ENCODE measurements around the gene SPDYE6.
"Not testable (repeated sequence)": the region's sequence is repeated elsewhere in the genome, so short reads cannot be mapped to it uniquely, and the experiment has no call there.

SPDYE6 gene

GRCh38 chr7:102317231-102318059, 38.8 kb downstream of the SPDYE6 start:
- DNase-seq (ENCODE audit: low read depth in 2 of 2): no peak

DNA sequence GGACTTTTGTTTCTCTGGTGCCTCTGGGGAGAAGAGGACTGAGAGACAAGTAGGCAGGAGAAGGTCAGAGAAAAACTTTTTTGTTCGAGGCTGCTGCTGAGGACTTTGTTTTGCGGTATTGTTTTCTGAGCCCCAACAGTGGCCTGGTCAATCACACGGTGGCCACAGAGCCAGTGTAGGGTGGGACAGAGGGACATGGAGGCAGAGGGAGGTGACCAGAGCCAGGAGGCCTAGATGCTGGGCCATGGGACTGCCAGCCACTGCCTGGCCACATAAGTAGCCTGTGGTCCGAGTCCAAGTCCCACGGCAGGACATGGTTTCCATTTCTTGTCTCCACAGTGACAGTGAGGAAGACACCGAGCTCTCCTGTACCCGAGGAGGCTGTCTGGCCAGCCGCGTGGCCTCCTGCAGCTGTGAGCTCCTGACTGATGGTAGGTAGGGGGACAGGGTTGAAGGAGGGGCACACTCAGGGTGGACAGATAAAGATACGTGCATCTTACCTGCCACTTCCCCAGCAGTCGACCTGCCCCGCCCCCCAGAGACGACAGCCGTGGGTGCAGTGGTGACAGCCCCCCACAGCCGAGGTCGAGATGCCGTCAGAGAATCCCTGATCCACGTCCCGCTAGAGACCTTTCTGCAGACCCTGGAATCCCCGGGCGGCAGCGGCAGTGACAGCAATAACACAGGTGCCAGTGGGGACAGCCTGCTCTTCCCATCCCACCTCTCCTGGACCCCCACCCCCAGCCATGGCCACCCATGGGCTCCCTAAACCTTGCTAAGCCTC, 42.1 kb downstream of the SPDYE6 start:
- no peak for DNase-seq (ENCODE audit: low read depth in 2 of 2)

DNA sequence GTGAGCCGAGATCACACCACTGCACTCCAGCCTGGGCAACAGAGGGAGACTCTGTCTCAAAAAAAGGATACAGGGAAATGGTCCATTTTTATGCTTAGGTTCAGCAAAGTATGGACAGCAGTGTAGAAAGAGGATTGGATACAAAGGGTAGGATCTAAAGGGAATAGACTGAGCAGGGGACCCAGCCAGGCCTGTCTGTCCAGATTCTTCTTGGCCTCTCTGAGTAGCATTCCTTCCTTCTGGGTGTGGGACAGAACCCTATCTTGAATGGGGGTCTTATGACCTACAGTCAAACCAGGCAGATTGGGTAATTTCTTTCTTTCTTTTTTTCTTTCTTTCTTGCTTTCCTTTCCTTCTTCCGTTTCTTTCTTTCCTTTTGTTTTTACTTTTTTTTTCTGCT, 43.9 kb downstream of the SPDYE6 start:
- DNase-seq (ENCODE audit: low read depth in 2 of 2): no peak

DNA sequence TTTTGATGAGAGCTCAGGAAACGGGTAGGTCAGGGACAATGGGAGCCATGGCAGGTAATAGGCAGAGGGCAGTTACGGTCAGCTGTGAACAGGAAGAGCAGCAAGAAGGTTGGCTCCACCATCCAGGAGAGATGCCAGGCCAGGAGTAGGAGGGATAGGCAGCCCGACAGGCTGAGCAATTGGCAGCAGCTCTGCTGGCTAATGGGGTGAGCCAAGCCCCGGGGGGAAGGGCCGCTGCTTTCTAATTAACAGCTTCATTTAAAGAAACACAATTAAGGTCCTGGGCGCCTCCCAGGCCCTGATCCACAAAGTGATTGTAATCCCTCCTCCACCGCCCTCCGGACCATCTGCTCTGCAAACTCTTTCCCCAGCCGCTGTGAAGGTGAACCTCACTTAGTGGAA, 45.8 kb downstream of the SPDYE6 start:
- no peak for DNase-seq (ENCODE audit: low read depth in 2 of 2)

- no peak for DNase-seq (ENCODE audit: low read depth in 2 of 2)
Observed at GRCh38 chr7:102306916-102307677, 49.1 kb downstream of the SPDYE6 start.

GRCh38 chr7:102305414-102306268, 50.6 kb downstream of the SPDYE6 start:
- no peak for DNase-seq (ENCODE audit: low read depth in 2 of 2)

DNA sequence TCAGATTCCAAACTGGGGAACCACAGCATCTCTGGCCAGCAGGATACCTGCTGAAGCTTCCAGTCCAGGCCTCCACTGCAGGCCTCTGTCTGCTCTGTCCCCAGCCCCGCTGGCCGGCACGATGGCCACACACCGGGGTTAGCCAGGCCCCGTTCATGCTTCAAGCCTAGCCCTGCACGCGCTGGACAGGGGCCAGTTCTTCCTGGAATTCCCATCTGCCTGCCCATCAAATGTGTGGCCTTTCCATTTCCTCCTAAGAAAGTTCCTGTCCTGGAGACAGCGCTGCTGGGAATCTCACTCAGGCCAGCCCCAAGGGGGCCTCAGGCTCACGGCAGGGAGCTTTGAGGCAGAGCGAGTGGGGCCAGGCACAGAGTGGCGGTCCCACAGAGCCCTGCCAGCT, 51.6 kb downstream of the SPDYE6 start:
- DNase-seq (ENCODE audit: low read depth in 2 of 2): no peak

- DNase-seq (ENCODE audit: low read depth in 2 of 2): no peak
Observed at GRCh38 chr7:102303669-102304422, 52.4 kb downstream of the SPDYE6 start.

DNA sequence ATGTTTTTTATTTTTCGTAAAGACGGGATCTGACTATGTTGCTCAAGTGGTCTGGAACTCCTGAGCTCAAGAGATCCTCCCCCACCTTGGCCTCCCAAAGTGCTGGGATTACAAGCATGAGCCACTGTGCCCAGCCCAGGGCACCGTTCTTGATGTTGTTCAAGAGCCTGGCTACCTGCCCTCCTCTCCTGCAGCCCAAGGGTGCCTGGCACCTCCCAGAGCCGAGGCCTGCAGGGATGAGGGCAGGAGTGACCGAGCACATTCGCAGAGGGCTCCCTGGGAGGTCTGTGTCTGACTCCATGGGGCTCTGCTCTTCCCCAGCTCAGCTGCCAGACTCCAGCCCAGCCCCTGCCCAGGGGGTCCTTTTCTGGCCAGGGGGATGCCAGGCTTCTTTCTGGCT, 54.2 kb downstream of the SPDYE6 start:
- no peak for DNase-seq (ENCODE audit: low read depth in 2 of 2)

DNA sequence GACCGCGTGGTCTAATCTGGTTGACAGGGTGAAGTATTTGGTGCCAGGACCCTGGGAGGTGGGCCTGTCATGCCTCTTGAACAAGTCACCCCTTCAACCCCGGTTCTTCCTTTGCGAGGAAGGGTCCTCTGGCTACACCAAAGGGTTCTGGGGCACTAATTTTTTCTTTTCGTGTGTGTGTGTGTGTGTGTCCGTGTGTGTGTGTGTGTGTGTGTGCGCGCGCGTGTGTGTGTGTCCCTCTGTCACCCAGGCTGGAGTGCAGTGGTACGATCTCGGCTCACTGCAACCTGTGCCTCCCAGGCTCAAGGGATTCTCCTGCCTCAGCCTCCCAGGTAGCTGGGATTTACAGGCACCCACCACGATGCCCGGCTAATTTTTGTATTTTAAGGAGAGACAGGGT, 54.9 kb downstream of the SPDYE6 start:
- DNase-seq (ENCODE audit: low read depth in 2 of 2): not testable (repeated sequence)

DNA sequence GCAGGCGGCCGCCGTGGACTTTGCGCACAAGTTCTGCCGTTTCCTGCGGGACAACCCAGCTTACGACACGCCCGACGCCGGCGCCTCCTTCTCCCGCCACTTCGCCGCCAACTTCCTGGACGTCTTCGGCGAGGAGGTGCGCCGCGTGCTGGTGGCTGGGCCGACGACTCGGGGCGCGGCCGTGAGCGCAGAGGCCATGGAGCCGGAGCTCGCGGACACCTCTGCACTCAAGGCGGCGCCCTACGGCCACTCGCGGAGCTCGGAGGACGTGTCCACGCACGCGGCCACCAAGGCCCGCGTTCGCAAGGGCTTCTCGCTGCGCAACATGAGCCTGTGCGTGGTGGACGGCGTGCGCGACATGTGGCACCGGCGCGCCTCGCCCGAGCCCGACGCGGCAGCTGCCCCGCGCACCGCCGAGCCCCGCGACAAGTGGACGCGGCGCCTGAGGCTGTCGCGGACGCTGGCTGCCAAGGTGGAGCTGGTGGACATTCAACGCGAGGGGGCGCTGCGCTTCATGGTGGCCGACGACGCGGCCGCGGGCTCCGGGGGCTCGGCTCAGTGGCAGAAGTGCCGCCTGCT, 55.5 kb downstream of the SPDYE6 start:
- no peak for DNase-seq (ENCODE audit: low read depth in 2 of 2)

- DNase-seq (ENCODE audit: low read depth in 2 of 2): no peak
Observed at GRCh38 chr7:102297487-102298218, 58.6 kb downstream of the SPDYE6 start.

GRCh38 chr7:102296514-102296913, 59.7 kb downstream of the SPDYE6 start:
- no peak for DNase-seq (ENCODE audit: low read depth in 2 of 2)

- DNase-seq (ENCODE audit: low read depth in 2 of 2): no peak
Observed at GRCh38 chr7:102296179-102296438, 60.1 kb downstream of the SPDYE6 start.

Measured in stimulated activated CD8-positive, alpha-beta memory T cell treated with anti-CD3 and anti-CD28 coated beads, Interleukin-7, amount 100 ng/mL, for 4 hours (primary cell).